MM.1S (cell line): ENCODE results near the gene PPP2R5E.
"Not testable (repeated sequence)": the region's sequence is repeated elsewhere in the genome, so short reads cannot be mapped to it uniquely, and the experiment has no call there.

Experiments
- DNase-seq: peaks from one replicate; pipeline ENCODE4 v3.0.0-alpha.2; 2015
- H2AFZ ChIP-seq: fragments of 300-600 bp; sonication (generic); 2 replicates; pipeline ENCODE4 v1.6.0; 2016; ENCODE audit warnings: antibody characterized with exemption, low read length
- H3F3A ChIP-seq: fragments of 300-600 bp; sonication (generic); 2 replicates; pipeline ENCODE4 v1.6.1; 2016; ENCODE audit warnings: mild to moderate bottlenecking, antibody characterized with exemption, low read length, moderate library complexity, mixed read lengths; ENCODE audit not compliant: insufficient read depth
- H3K27ac ChIP-seq: fragments of 300-600 bp; sonication (generic); 2 replicates; pipeline ENCODE4 v1.5.1; 2016; ENCODE audit warnings: mild to moderate bottlenecking, low read length
- H3K27me3 ChIP-seq: fragments of 300-600 bp; sonication (generic); replicated peaks from 2 replicates; pipeline ENCODE4 v1.6.0; 2016; ENCODE audit warnings: low read length; ENCODE audit not compliant: insufficient read depth
- H3K36me3 ChIP-seq: fragments of 300-600 bp; sonication (generic); replicated peaks from 2 replicates; pipeline ENCODE4 v1.6.1; 2016; ENCODE audit warnings: mild to moderate bottlenecking, low read length, mixed read lengths; ENCODE audit not compliant: insufficient read depth
- H3K4me1 ChIP-seq: fragments of 300-600 bp; sonication (generic); 2 replicates; pipeline ENCODE4 v1.6.1; 2016; ENCODE audit warnings: low read length, mixed read lengths
- H3K4me2 ChIP-seq: fragments of 300-600 bp; sonication (generic); 2 replicates; pipeline ENCODE4 v1.6.0; 2016; ENCODE audit warnings: low read depth, low read length
- H3K4me3 ChIP-seq: fragments of 300-600 bp; sonication (generic); 2 replicates; pipeline ENCODE4 v1.5.1; 2016; ENCODE audit warnings: low read length, mixed read lengths
- H3K79me2 ChIP-seq: fragments of 300-600 bp; sonication (generic); 2 replicates; pipeline ENCODE4 v1.6.1; 2016; ENCODE audit warnings: mixed run types, low read length, mixed read lengths
- H3K9ac ChIP-seq: fragments of 300-600 bp; sonication (generic); 2 replicates; pipeline ENCODE4 v1.6.1; 2016; ENCODE audit warnings: low read length, mixed read lengths
- H3K9me2 ChIP-seq: fragments of 300-600 bp; sonication (generic); replicated peaks from 2 replicates; pipeline ENCODE4 v1.6.1; 2016; ENCODE audit warnings: mild to moderate bottlenecking, low read length, mixed read lengths; ENCODE audit not compliant: insufficient read depth
- H3K9me3 ChIP-seq: fragments of 300-600 bp; sonication (generic); replicated peaks from 2 replicates; pipeline ENCODE4 v1.6.1; 2016; ENCODE audit warnings: mild to moderate bottlenecking, low read length, mixed read lengths; ENCODE audit not compliant: insufficient read depth
- H4K20me1 ChIP-seq: fragments of 300-600 bp; sonication (generic); 2 replicates; pipeline ENCODE4 v1.6.1; 2016; ENCODE audit warnings: mild to moderate bottlenecking, low read length, moderate library complexity, mixed read lengths; ENCODE audit not compliant: insufficient read depth
- CTCF ChIP-seq: fragments of 300-600 bp; sonication (generic); IDR thresholded peaks from 2 replicates; pipeline ENCODE4 v1.5.1; 2016; ENCODE audit warnings: antibody characterized with exemption, low read length, mixed read lengths
- EZH2 ChIP-seq: fragments of 300-600 bp; sonication (generic); optimal IDR thresholded peaks from 2 replicates; pipeline ENCODE3; 2017; ENCODE audit warnings: low read depth, mild to moderate bottlenecking, antibody characterized with exemption, low read length, mixed read lengths
- EZH2phosphoT487 ChIP-seq: fragments of 300-600 bp; sonication (generic); IDR thresholded peaks from 2 replicates; pipeline ENCODE4 v1.6.1; 2018; ENCODE audit warnings: antibody characterized with exemption, low read length

The PPP2R5E gene

DNA sequence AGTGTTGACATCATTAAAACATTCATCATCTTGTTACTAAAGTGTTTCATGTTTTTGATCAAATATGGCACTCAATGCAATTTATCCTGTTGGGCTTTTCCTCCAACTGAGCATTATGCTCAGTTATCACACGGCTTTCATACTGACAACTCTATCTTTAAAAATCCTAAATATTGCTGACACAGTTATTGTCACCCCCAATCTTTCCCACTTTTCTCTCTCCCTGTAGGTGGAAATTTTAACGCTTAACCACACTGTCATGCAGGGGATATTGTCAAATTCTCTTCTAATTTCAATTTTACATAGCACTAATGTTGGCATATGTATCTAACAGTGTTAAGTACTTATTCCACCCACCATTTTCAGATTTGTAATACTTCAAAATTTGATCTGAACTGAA lies 164.7 kb downstream of the PPP2R5E start:
- Histone ChIP-seq H3K9ac (no peak overlapping the region), H2AFZ (no peak overlapping the region), H3F3A (no peaks in the 10 kb centered on the region)

DNA sequence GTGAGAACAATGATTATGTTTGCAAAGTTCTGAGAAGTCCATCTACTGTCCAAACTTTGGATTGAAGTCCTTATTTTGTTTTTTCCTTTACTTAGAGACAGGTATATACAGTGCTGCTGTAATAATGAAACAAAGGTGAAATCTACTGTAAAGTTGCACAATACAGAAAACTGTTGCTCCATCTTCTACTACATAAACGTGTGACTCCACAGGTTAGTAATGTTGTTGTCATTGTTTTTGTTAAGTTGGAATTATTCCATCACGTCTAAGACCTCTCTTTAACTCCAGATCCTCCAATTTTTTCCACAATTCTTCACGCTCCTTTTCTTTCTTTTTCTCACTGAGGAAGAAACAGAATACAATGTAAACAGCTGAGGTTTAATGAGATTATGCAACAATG lies 167.4 kb downstream of the PPP2R5E start:
- Histone ChIP-seq H3K4me3 (no peak overlapping the region), H3K9me3 (no peaks in the 10 kb centered on the region), H3F3A (no peaks in the 10 kb centered on the region), H2AFZ (no peak overlapping the region), H3K4me2 (no peak overlapping the region), H3K36me3 (no peaks in the 10 kb centered on the region), H3K27ac (no peak overlapping the region), H3K9me2 (no peaks in the 10 kb centered on the region), H3K9ac (no peak overlapping the region), H3K27me3 (no peaks in the 10 kb centered on the region), H4K20me1 (no peaks in the 10 kb centered on the region), H3K79me2 (no peaks in the 10 kb centered on the region), H3K4me1 (no peaks in the 10 kb centered on the region)
- TF ChIP-seq EZH2phosphoT487 (no peak), CTCF (no peak)
- no peak for DNase-seq

More for the DNA sequence above, 164.7 kb downstream of the PPP2R5E start:
- H3K36me3 ChIP-seq: no peaks in the 10 kb centered on the region
- H3K79me2 ChIP-seq: no peaks in the 10 kb centered on the region
- no peak overlapping the region for H3K27ac ChIP-seq
- H4K20me1 ChIP-seq: no peaks in the 10 kb centered on the region
- TF ChIP-seq EZH2phosphoT487 (no peak), EZH2 (no peak), CTCF (no peak)
- DNase-seq: no peak
- H3K4me2 ChIP-seq: no peak overlapping the region
- H3K9me3 ChIP-seq: no peaks in the 10 kb centered on the region
- H3K4me3 ChIP-seq: no peak overlapping the region
- no peaks in the 10 kb centered on the region for H3K4me1 ChIP-seq
- no peaks in the 10 kb centered on the region for H3K27me3 ChIP-seq
- H3K9me2 ChIP-seq: no peaks in the 10 kb centered on the region

DNA sequence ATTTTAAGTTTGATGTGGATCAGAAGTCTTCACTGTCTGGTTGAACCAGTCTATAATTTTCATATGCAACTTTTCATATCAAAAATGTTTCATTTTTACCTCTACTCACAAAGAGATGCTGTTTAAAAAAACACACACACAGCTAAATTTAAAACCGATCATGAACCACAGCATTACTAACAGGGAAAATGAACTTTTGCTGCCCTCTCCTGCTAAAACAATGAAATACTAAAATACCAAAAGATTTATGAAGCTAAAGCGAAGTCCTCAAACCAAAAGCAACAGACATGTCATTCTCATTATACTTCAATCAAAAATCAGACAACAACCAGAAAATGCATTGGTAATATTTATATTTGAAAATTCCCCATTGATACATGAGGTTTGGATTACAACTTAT lies 171.6 kb downstream of the PPP2R5E start:
- not testable (repeated sequence) for H3K9me2 ChIP-seq, H3K4me3 ChIP-seq, H3F3A ChIP-seq, H4K20me1 ChIP-seq, H3K27me3 ChIP-seq, H3K36me3 ChIP-seq, H3K9me3 ChIP-seq, H3K4me1 ChIP-seq, H3K27ac ChIP-seq, H3K79me2 ChIP-seq, H3K9ac ChIP-seq, H3K4me2 ChIP-seq, H2AFZ ChIP-seq, DNase-seq

DNA sequence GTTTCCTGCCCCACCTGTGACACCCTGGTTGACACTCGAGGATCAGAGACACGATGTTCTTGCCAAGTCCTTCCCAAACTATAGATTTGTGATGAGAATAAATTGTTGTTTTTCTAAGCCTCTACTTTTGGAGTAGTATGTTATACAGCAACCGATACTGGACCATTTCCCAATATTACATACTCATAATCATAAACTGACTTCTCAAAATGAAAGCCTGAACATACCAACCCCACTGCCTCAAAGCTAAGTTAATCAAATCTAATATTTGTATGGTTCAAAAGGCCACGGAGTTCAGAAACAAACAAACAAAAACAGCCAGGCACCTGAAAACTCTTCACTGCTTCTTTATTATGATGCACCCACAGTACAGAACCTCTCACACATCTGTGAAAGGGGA lies 172.1 kb downstream of the PPP2R5E start:
- H3K79me2 ChIP-seq: no peaks in the 10 kb centered on the region
- TF ChIP-seq CTCF (no peak), EZH2phosphoT487 (no peak), EZH2 (no peak)

More for the DNA sequence above, 172.1 kb downstream of the PPP2R5E start:
- Histone ChIP-seq H3K4me1 (no peaks in the 10 kb centered on the region), H3K9me3 (no peaks in the 10 kb centered on the region), H3K4me2 (no peak overlapping the region), H2AFZ (no peak overlapping the region), H3K9ac (no peak overlapping the region), H3K9me2 (no peaks in the 10 kb centered on the region), H4K20me1 (no peaks in the 10 kb centered on the region), H3F3A (no peaks in the 10 kb centered on the region), H3K36me3 (no peaks in the 10 kb centered on the region), H3K27ac (no peak overlapping the region), H3K4me3 (no peak overlapping the region), H3K27me3 (no peaks in the 10 kb centered on the region)
- no peak for DNase-seq
